K562 (cell line): ENCODE data around the gene SLC7A1. TPM values are rescaled to one million over a fixed set of nuclear protein-coding genes. Genes with fewer than 3 reads are reported as not detected.
A peak's percentile ranks its signal among the peaks of the same experiment; 100 is the strongest.

ENCODE experiments used
- ATAC-seq: fragments of 200-7000 bp; cut with Tn5 transposase; 3 replicates; pipeline ENCODE4 v1.9.1; 2020; ENCODE audit warnings: moderate library complexity
- BruUV-seq: library from RNA; stranded (reverse); fragments of 400-500 nt; replicated peaks from 2 replicates; lab custom pipeline; 2021; lab: Mats Ljungman, UMichigan
- CTCF ChIA-PET: fragments of 300-600 bp; formaldehyde crosslinking; extraction: SDS; loops from one replicate; lab custom pipeline; 2021; ENCODE audit warnings: low intra/inter-chr PET ratio; lab: Yijun Ruan, JAX
- POLR2A ChIA-PET: fragments of 300-600, 350-650 bp; sonication (Branson Sonifier 250); formaldehyde crosslinking; extraction: SDS; loops from one replicate; lab custom pipeline; 2021; ENCODE audit warnings: antibody characterized with exemption, inconsistent platforms; lab: Yijun Ruan, JAX
- DNase-seq, 4 experiments: peaks; one replicate each; pipeline versions ENCODE4 v3.0.0 to v3.0.0-alpha.2; 2011 to 2018; ENCODE audit warnings: low spot score in 3 of 4, mixed read lengths in 3 of 4; ENCODE audit errors: extremely low read depth in 1 of 4
- FAIRE-seq: peaks from 2 replicates; lab custom pipeline; 2011; peaks lifted over from hg19 to GRCh38; lab: Jason Lieb, UNC
- H2AFZ ChIP-seq: 2 replicates; pipeline ENCODE4 v1.6.0; 2011; ENCODE audit warnings: low read depth, low read length, control low read depth, inconsistent platforms
- H3K27ac ChIP-seq: fragments of 200-600 bp; 3 replicates; pipeline ENCODE4 v1.8.0; 2011; ENCODE audit warnings: low read depth, mild to moderate bottlenecking, control low read depth, inconsistent platforms, low read length, moderate library complexity, mixed read lengths; ENCODE audit errors: extremely low read depth
- H3K27me3 ChIP-seq, 2 experiments: fragments of 300-600 bp in 1 of 2; 2 replicates in 1 of 2; 3 replicates in 1 of 2; pipeline versions ENCODE4 v1.6.0 to v1.8.0; 2011; ENCODE audit warnings: inconsistent platforms in 2 of 2, low read length in 2 of 2, mild to moderate bottlenecking in 1 of 2, mixed read lengths in 1 of 2, moderate library complexity in 1 of 2; ENCODE audit not compliant: control insufficient read depth in 2 of 2, insufficient read depth in 2 of 2
- H3K36me3 ChIP-seq: fragments of 300-600 bp; 3 replicates; pipeline ENCODE4 v1.8.0; 2011; ENCODE audit warnings: mild to moderate bottlenecking, low read length, inconsistent platforms; ENCODE audit not compliant: control insufficient read depth, insufficient read depth
- H3K4me1 ChIP-seq, 2 experiments: fragments of 200-600 bp in 1 of 2; replicated peaks in 1 of 2; 2 replicates in 1 of 2; 3 replicates in 1 of 2; pipeline versions ENCODE4 v1.5.1 to v1.8.0; 2011; ENCODE audit warnings: inconsistent platforms in 2 of 2, low read length in 2 of 2, mild to moderate bottlenecking in 1 of 2, mixed read lengths in 1 of 2, moderate library complexity in 1 of 2; ENCODE audit not compliant: control insufficient read depth in 2 of 2, insufficient read depth in 2 of 2
- H3K4me2 ChIP-seq: 2 replicates; pipeline ENCODE4 v1.6.1; 2011; ENCODE audit warnings: low read length, control low read depth, inconsistent platforms, mixed read lengths; ENCODE audit not compliant: insufficient read depth
- H3K4me3 ChIP-seq: fragments of 200-600 bp; sonication (generic), shearing (Covaris generic); 2 replicates; pipeline ENCODE4 v1.5.1; 2016; ENCODE audit warnings: control low read depth, inconsistent platforms
- H3K79me2 ChIP-seq: fragments of 200-600 bp; 3 replicates; pipeline ENCODE4 v1.8.0; 2011; ENCODE audit warnings: low read length, inconsistent platforms; ENCODE audit not compliant: control insufficient read depth, insufficient read depth
- H3K9ac ChIP-seq, 2 experiments: 2 replicates each; pipeline versions ENCODE4 v1.6.0 to v1.6.1; 2011; ENCODE audit warnings: low read depth in 2 of 2, low read length in 2 of 2, control low read depth in 1 of 2, inconsistent platforms in 1 of 2, mild to moderate bottlenecking in 1 of 2, mixed read lengths in 1 of 2; ENCODE audit not compliant: insufficient read depth in 1 of 2
- H3K9me1 ChIP-seq: one replicate; pipeline ENCODE4 v1.6.0; 2011; ENCODE audit warnings: inconsistent platforms, mild to moderate bottlenecking, low read length, moderate library complexity; ENCODE audit not compliant: control insufficient read depth, insufficient read depth
- H3K9me3 ChIP-seq: replicated peaks from 2 replicates; pipeline ENCODE4 v1.5.1; 2011; ENCODE audit warnings: low read depth, low read length, inconsistent platforms; ENCODE audit not compliant: control insufficient read depth, insufficient read depth
- H4K20me1 ChIP-seq: replicated peaks from 2 replicates; pipeline ENCODE4 v1.6.1; 2011; ENCODE audit warnings: low read length, inconsistent platforms, mixed read lengths; ENCODE audit not compliant: control insufficient read depth, insufficient read depth
- GABPB2 ChIP-seq: fragments of 250-450 bp; sonication (Bioruptor Pico); conservative IDR thresholded peaks from 2 replicates; pipeline ENCODE4 v1.5.1; 2021; ENCODE audit warnings: mild to moderate bottlenecking
- NR2C1 ChIP-seq, 2 experiments: fragments of 450-650 bp; IDR thresholded peaks; 2 replicates each; pipeline ENCODE4 v1.6.1; 2017; ENCODE audit warnings: mild to moderate bottlenecking in 2 of 2, antibody characterized with exemption in 1 of 2, inconsistent platforms in 1 of 2, missing compliant biosample characterization in 1 of 2, missing genetic modification characterization in 1 of 2
- RBFOX2 ChIP-seq: fragments of 200-400 bp; formaldehyde crosslinking; IDR thresholded peaks from 2 replicates; pipeline ENCODE4 v1.6.1; 2017; ENCODE audit warnings: low read depth, mild to moderate bottlenecking, low read length, moderate library complexity
- TAF9B ChIP-seq: fragments of 450-650 bp; IDR thresholded peaks from 2 replicates; pipeline ENCODE4 v1.6.1; 2018; ENCODE audit warnings: mild to moderate bottlenecking; ENCODE audit not compliant: partially characterized antibody
- TAL1 ChIP-seq: fragments of 450-650 bp; IDR thresholded peaks from 2 replicates; pipeline ENCODE4 v1.6.1; 2016; ENCODE audit warnings: mild to moderate bottlenecking
- WGBS: fragments of 100-300 bp; shearing (Covaris generic); methylation state at CpG from one replicate; pipeline ENCODE4 v1.1.6; 2016; ENCODE audit warnings: low coverage, mixed read lengths; ENCODE audit not compliant: insufficient coverage; ENCODE audit errors: missing lambda C conversion rate; 5-methylcytosine and 5-hydroxymethylcytosine counted together
- in situ Hi-C: fragments of 300-500 bp; cut with MboI; formaldehyde crosslinking; loops from 4 replicates; pipeline ENCODE4 v1.15.0; 2018; ENCODE audit warnings: inconsistent platforms, mixed read lengths
- intact Hi-C: fragments of 100-400 bp; cut with micrococcal nuclease; formaldehyde crosslinking; loops from 2 replicates; pipeline ENCODE4 v1.14.2; 2022
- polyA plus RNA-seq, 8 experiments: library from polyadenylated mRNA; depleted of rRNA in 4 of 8; stranded (reverse) in 5 of 8; unstranded in 3 of 8; fragments of >200 nt; fragmentation: Nextera tagmentation in 2 of 8; fragmentation: Illumina TruSeq in 1 of 8; extraction: Ambion mirVana in 2 of 8; extraction: Trizol in 1 of 8; gene quantifications; 2 replicates each; pipeline versions ENCODE4 v1.2.1 to v1.2.3, GENCODE V29; 2011 to 2014; ENCODE audit warnings: inconsistent platforms in 1 of 8, missing spikeins in 1 of 8
- total RNA-seq, 7 experiments: library from RNA; depleted of rRNA in 6 of 7; stranded (reverse); fragments of >200 nt in 6 of 7; fragmentation: Illumina TruSeq in 2 of 7; extraction: Trizol in 2 of 7; gene quantifications; 2 replicates each; pipeline versions ENCODE4 v1.2.1 to v1.2.3, GENCODE V29; 2011 to 2021; ENCODE audit warnings: low replicate concordance in 1 of 7
- TF ChIP-seq, protein P1 (sequence below): sonication (generic); formaldehyde crosslinking; IDR thresholded peaks from 2 replicates; pipeline ENCODE4 v1.8.0; 2022; ENCODE audit warnings: mild to moderate bottlenecking, missing genetic modification reagents
- TF ChIP-seq, protein P2 (sequence below): sonication (generic); formaldehyde crosslinking; IDR thresholded peaks from 2 replicates; pipeline ENCODE4 v1.8.0; 2022; ENCODE audit warnings: missing genetic modification reagents, mild to moderate bottlenecking, moderate library complexity, borderline replicate concordance
- TF ChIP-seq, protein P3 (sequence below): fragments of 200-800 bp; sonication (Bioruptor generic); IDR thresholded peaks from 2 replicates; pipeline ENCODE4 v1.6.1; 2017; ENCODE audit warnings: missing genetic modification characterization, missing compliant biosample characterization

Gene SLC7A1
- total and polyA plus RNA-seq, 9 of the 15 experiments (the other 6 are each of a cell fraction or from before 2014, with no cell fraction given), result 3.3 to 69.7 (median 10.8) TPM

GRCh38 chr13:29471551-29471950 lies 123.9 kb downstream of the SLC7A1 start:
- no peak overlapping the region for H3K27ac ChIP-seq
- peak; percentile 79 for ATAC-seq
- POLR2A ChIA-PET, result interaction anchor here (1.5 kb wide), 1 partner anchor 37 kb away, joined by 3 read pairs; no protein-coding TSS in a partner anchor
- in situ Hi-C loops, result no loop called here
- 24% methylated on average over 7 of the region's 9 CpGs for WGBS
- no peak overlapping the region for H3K4me2 ChIP-seq
- H3K9ac ChIP-seq, result no peak overlapping the region
- H3K79me2 ChIP-seq, result no peaks in the 10 kb centered on the region
- intact Hi-C loops, result loop anchor here (10.0 kb wide), 2 partner anchors 67 to 107 kb away; no protein-coding TSS in a partner anchor
- H4K20me1 ChIP-seq, result no peaks in the 10 kb centered on the region
- no peak for FAIRE-seq
- no peak for TF ChIP-seq NR2C1 (IDR thresholded peaks at IDR 0.05)
- no peak for TF ChIP-seq NR2C1 (tag; IDR thresholded peaks at IDR 0.05)
- TF ChIP-seq, protein P1, sequence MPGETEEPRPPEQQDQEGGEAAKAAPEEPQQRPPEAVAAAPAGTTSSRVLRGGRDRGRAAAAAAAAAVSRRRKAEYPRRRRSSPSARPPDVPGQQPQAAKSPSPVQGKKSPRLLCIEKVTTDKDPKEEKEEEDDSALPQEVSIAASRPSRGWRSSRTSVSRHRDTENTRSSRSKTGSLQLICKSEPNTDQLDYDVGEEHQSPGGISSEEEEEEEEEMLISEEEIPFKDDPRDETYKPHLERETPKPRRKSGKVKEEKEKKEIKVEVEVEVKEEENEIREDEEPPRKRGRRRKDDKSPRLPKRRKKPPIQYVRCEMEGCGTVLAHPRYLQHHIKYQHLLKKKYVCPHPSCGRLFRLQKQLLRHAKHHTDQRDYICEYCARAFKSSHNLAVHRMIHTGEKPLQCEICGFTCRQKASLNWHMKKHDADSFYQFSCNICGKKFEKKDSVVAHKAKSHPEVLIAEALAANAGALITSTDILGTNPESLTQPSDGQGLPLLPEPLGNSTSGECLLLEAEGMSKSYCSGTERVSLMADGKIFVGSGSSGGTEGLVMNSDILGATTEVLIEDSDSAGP, result no peak
- TF ChIP-seq TAL1, result no peak
- TF ChIP-seq, protein P2, sequence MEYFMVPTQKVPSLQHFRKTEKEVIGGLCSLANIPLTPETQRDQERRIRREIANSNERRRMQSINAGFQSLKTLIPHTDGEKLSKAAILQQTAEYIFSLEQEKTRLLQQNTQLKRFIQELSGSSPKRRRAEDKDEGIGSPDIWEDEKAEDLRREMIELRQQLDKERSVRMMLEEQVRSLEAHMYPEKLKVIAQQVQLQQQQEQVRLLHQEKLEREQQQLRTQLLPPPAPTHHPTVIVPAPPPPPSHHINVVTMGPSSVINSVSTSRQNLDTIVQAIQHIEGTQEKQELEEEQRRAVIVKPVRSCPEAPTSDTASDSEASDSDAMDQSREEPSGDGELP (CRISPR knock-in tag), result no peak
- TF ChIP-seq RBFOX2, result no peak
- no peak for TF ChIP-seq TAF9B
- TF ChIP-seq, protein P3, sequence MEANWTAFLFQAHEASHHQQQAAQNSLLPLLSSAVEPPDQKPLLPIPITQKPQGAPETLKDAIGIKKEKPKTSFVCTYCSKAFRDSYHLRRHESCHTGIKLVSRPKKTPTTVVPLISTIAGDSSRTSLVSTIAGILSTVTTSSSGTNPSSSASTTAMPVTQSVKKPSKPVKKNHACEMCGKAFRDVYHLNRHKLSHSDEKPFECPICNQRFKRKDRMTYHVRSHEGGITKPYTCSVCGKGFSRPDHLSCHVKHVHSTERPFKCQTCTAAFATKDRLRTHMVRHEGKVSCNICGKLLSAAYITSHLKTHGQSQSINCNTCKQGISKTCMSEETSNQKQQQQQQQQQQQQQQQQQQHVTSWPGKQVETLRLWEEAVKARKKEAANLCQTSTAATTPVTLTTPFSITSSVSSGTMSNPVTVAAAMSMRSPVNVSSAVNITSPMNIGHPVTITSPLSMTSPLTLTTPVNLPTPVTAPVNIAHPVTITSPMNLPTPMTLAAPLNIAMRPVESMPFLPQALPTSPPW, result peak; percentile 48
- TF ChIP-seq GABPB2 (CRISPR knock-in tag), result no peak
- TF ChIP-seq, all 486 proteins: peak for 1
- H3K4me1 ChIP-seq, result peaks cover 0 to 8% of the 10 kb centered on the region in 2 experiments; a peak in 1 of 5 replicates
- no peaks in the 10 kb centered on the region for H3K9me3 ChIP-seq
- no TSS peak for BruUV-seq
- H3K36me3 ChIP-seq, result no peaks in the 10 kb centered on the region
- H3K4me3 ChIP-seq, result no peak overlapping the region
- CTCF ChIA-PET, result interaction anchor here (1.1 kb wide), 1 partner anchor 109 kb away, joined by 3 read pairs; no protein-coding TSS in a partner anchor
- no peak overlapping the region for H2AFZ ChIP-seq
- no peaks in the 10 kb centered on the region for H3K9me1 ChIP-seq
- peak in 2 of 4 experiments; percentile 14 to 21 for DNase-seq
- H3K27me3 ChIP-seq, result no peaks in the 10 kb centered on the region; a peak in 1 of 5 replicates
